Measurements from ENCODE around the gene MDM2. TPM values are rescaled to one million over a fixed set of nuclear protein-coding genes. Genes with fewer than 3 reads are reported as not detected.

Gene MDM2
- total and polyA plus RNA-seq, 8 donors, result 30.7 to 132 (median 56.8) TPM

DNA sequence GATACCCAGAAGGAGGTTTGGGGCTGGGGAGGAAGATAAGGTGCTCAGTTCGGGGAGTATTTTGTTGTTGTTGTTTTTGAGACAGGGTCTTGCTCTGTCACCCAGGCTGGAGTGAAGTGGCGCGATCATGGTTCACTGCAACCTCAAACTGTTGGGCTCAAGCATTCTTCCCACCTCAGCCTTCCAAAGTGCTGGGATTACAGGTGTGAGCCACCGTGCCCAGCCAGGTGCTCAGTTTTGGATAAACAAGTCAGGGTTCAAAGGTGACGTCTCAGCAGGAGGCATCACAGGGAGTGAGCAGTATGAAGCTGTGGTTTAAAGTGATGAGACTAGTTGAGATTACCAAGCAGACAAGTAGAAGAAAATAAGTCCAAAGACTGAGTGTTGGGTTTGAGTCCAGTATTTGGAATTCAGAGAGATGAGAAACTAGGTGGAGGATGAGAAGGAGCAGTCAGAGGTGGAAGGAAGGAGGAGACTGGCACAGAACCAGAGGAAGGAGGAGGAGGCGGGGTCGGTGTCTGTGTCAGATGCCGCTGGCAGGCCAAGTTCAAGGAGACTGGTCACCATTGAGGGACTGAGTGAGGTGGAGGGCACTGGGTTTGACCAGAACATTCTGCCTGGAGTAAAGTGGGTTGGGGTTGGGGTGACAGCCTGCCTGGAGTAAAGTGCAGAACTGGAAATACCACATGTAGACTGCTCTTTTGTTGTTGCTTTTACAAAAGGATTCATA is 45.9 kb upstream of the MDM2 start:
- 72 to 81% methylated on average over 8 of the region's 8 CpGs for WGBS, 2 donors
- Histone ChIP-seq H3K9me3 (no peaks in the 10 kb centered on the region), H3K27me3 (no peaks in the 10 kb centered on the region), H3K36me3 (peaks cover 0 to 15% (median 0%) of the 10 kb centered on the region in 3 donors), H3K4me1 (no peaks in the 10 kb centered on the region), H3K4me3 (no peak overlapping the region), H3K27ac (no peak overlapping the region)
- FAIRE-seq (no peak), DNase-seq (no peak), ATAC-seq (no peak)
- intact Hi-C loops (cut with DNase I), result no loop called here
- TF ChIP-seq, protein P1, sequence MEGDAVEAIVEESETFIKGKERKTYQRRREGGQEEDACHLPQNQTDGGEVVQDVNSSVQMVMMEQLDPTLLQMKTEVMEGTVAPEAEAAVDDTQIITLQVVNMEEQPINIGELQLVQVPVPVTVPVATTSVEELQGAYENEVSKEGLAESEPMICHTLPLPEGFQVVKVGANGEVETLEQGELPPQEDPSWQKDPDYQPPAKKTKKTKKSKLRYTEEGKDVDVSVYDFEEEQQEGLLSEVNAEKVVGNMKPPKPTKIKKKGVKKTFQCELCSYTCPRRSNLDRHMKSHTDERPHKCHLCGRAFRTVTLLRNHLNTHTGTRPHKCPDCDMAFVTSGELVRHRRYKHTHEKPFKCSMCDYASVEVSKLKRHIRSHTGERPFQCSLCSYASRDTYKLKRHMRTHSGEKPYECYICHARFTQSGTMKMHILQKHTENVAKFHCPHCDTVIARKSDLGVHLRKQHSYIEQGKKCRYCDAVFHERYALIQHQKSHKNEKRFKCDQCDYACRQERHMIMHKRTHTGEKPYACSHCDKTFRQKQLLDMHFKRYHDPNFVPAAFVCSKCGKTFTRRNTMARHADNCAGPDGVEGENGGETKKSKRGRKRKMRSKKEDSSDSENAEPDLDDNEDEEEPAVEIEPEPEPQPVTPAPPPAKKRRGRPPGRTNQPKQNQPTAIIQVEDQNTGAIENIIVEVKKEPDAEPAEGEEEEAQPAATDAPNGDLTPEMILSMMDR (IDR thresholded peaks at IDR 0.05), result no peak

DNA sequence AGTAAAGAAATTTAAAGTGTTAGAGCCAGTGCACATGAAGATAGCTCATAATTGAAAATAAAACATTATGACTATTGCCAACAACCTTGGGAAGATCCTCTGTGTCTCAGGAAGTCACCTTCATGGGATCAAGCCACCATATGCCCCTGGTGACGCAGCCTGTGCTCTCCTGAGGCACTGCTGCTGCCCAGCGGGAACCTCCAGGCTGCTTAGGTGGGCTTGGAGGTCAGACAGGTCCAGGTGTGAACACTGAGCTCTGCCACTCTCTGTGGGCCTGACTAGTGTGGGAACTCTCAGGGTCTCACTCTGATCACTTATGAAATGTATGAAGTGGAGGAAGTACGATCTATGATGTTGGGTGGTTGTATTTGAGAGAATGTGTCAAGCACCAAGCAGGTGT is 45.3 kb upstream of the MDM2 start:
- intact Hi-C loops (cut with DNase I), result no loop called here
- DNase-seq (no peak), FAIRE-seq (no peak), ATAC-seq (no peak)
- H3K4me1 ChIP-seq, result no peaks in the 10 kb centered on the region
- H3K4me3 ChIP-seq, result no peak overlapping the region
- H3K27ac ChIP-seq, result no peak overlapping the region
- TF ChIP-seq, protein P1 (IDR thresholded peaks at IDR 0.05), result no peak
- WGBS, 2 donors, result 97 to 98% methylated on average over 3 of the region's 3 CpGs
- peaks cover 0 to 15% (median 0%) of the 10 kb centered on the region in 3 donors for H3K36me3 ChIP-seq
- no peaks in the 10 kb centered on the region for H3K27me3 ChIP-seq
- no peaks in the 10 kb centered on the region for H3K9me3 ChIP-seq

DNA sequence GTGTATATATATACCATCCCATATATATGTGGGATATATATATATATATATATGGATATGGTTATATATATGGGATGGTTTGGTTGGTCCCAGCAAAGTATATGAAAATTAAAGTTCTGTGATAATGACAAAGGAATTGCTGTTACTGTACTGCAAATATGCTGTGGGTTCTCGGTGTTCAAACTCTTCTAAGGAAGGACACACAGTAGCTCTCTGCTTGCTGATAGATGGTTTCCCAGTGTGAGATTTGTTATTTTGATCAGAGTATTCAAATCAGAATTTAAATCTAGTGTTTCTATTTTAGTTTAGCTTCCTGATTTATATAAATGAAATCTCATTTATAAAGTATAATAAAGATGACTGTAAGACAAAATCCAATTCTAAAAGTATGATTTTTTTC is 42.3 kb upstream of the MDM2 start:
- Histone ChIP-seq H3K9me3 (no peaks in the 10 kb centered on the region), H3K4me3 (no peak overlapping the region), H3K27ac (no peak overlapping the region), H3K36me3 (peaks cover 0 to 10% (median 0%) of the 10 kb centered on the region in 3 donors), H3K4me1 (no peaks in the 10 kb centered on the region), H3K27me3 (no peaks in the 10 kb centered on the region)
- TF ChIP-seq, protein P1 (IDR thresholded peaks at IDR 0.05), result no peak
- ATAC-seq, result no peak
- intact Hi-C loops (cut with DNase I), result no loop called here
- FAIRE-seq, result no peak
- WGBS, 2 donors, result 95 to 100% methylated on average over 1 of the region's 1 CpG
- no peak for DNase-seq

DNA sequence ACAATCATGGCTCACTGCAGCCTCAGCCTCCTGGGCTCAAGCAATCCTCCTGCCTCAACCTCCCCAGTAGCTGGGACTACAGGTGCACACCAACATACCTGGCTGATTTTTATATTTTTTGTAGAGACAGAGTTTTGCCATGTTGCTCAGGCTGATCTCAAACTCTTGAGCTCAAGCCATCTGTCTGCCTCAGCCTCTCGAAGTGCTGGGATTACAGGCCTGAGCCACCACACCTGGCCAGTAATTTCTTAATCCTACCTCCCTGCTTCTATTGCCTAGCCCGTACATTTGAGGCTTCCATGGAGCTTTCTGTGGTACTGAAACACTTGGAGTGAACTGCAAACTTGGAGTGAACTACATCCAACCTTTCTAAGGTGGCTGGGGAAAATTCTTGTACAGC is 41.3 kb upstream of the MDM2 start:
- DNase-seq (no peak), ATAC-seq (no peak), FAIRE-seq (no peak)
- H3K36me3 ChIP-seq, result peaks cover 0 to 10% (median 0%) of the 10 kb centered on the region in 3 donors
- no peaks in the 10 kb centered on the region for H3K27me3 ChIP-seq
- no peak overlapping the region for H3K4me3 ChIP-seq
- TF ChIP-seq, protein P1 (IDR thresholded peaks at IDR 0.05), result no peak
- intact Hi-C loops (cut with DNase I), result no loop called here
- H3K4me1 ChIP-seq, result no peaks in the 10 kb centered on the region
- H3K9me3 ChIP-seq, result no peaks in the 10 kb centered on the region
- 89 to 94% methylated on average over 2 of the region's 2 CpGs for WGBS, 2 donors
- H3K27ac ChIP-seq, result no peak overlapping the region

DNA sequence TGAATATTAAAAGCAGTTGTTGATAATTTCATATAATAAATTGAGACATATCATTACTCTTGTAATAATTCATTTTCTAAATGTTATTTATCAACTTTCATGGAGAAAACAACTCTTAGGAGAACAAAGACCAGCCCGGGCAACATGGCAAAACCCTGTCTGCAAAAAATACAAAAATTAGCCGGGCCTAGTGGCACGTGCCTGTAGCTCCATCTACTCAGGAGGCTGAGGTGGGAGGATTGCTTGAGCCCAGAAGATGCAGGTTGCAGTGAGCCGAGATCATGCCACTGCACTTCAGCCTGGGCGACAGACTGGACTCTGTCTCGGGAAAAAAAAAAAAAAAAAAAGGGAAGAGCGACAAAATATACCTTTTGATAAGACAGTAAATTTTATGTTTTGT is 40.8 kb upstream of the MDM2 start:
- H3K36me3 ChIP-seq, result peaks cover 0 to 10% (median 0%) of the 10 kb centered on the region in 3 donors
- H3K4me1 ChIP-seq, result no peaks in the 10 kb centered on the region
- no peak for FAIRE-seq
- ATAC-seq, result no peak
- intact Hi-C loops (cut with DNase I), result no loop called here
- 96% methylated on average over 7 of the region's 7 CpGs for WGBS, 2 donors
- H3K27me3 ChIP-seq, result no peaks in the 10 kb centered on the region
- TF ChIP-seq, protein P1 (IDR thresholded peaks at IDR 0.05), result no peak
- DNase-seq, result no peak
- H3K4me3 ChIP-seq, result no peak overlapping the region
- no peaks in the 10 kb centered on the region for H3K9me3 ChIP-seq
- no peak overlapping the region for H3K27ac ChIP-seq

Data from pancreas (tissue), 10 donors.